NT2/D1 (cell line): ENCODE measurements around the gene ZEB1.
"Not testable (repeated sequence)": the region's sequence is repeated elsewhere in the genome, so short reads cannot be mapped to it uniquely, and the experiment has no call there.

Source experiments
- DNase-seq: peaks from one replicate; pipeline ENCODE4 v3.0.0-alpha.2; 2011; ENCODE audit warnings: low read depth, low spot score
- H3K27me3 ChIP-seq: 2 replicates; pipeline ENCODE4 v1.6.0; 2011; ENCODE audit warnings: mild to moderate bottlenecking; ENCODE audit not compliant: insufficient read length, insufficient read depth
- H3K36me3 ChIP-seq: 2 replicates; pipeline ENCODE4 v1.6.1; 2011; ENCODE audit warnings: mild to moderate bottlenecking, low read length, mixed read lengths; ENCODE audit not compliant: insufficient read depth, insufficient read length
- H3K4me1 ChIP-seq: 2 replicates; pipeline ENCODE4 v1.5.1; 2011; ENCODE audit not compliant: insufficient read depth, insufficient read length
- H3K4me3 ChIP-seq: 2 replicates; pipeline ENCODE4 v1.5.1; 2011; ENCODE audit warnings: low read depth; ENCODE audit not compliant: insufficient read length
- H3K9ac ChIP-seq: 2 replicates; pipeline ENCODE4 v1.6.0; 2011; ENCODE audit warnings: low read depth; ENCODE audit not compliant: insufficient read length
- H3K9me3 ChIP-seq: 2 replicates; pipeline ENCODE4 v1.5.1; 2011; ENCODE audit warnings: mild to moderate bottlenecking, low read length; ENCODE audit not compliant: insufficient read depth
- SUZ12 ChIP-seq: IDR thresholded peaks from 2 replicates; pipeline ENCODE4 v1.6.1; 2011; ENCODE audit not compliant: insufficient read length, insufficient read depth; ENCODE audit errors: extremely low read depth
- YY1 ChIP-seq: IDR thresholded peaks from 2 replicates; pipeline ENCODE4 v1.6.1; 2011; ENCODE audit not compliant: insufficient read length, insufficient read depth
- ZNF274 ChIP-seq: IDR thresholded peaks from 2 replicates; pipeline ENCODE4 v1.6.1; 2011; ENCODE audit warnings: mild to moderate bottlenecking, low read depth, low read length

ZEB1 gene

GRCh38 chr10:31528831-31529230 is 209.8 kb downstream of the ZEB1 start:
- TF ChIP-seq ZNF274 (no peak), YY1 (no peak), SUZ12 (no peak)
- no peaks in the 10 kb centered on the region for H3K27me3 ChIP-seq
- no peak overlapping the region for H3K9ac ChIP-seq
- no peak for DNase-seq
- no peaks in the 10 kb centered on the region for H3K9me3 ChIP-seq
- peaks cover 8% of the 10 kb centered on the region for H3K36me3 ChIP-seq
- H3K4me3 ChIP-seq = no peak overlapping the region
- no peaks in the 10 kb centered on the region for H3K4me1 ChIP-seq

- DNase-seq = no peak
- no peaks in the 10 kb centered on the region for H3K9me3 ChIP-seq
- no peaks in the 10 kb centered on the region for H3K27me3 ChIP-seq
- no peak overlapping the region for H3K4me3 ChIP-seq
- H3K9ac ChIP-seq = no peak overlapping the region
- H3K4me1 ChIP-seq = no peaks in the 10 kb centered on the region
- no peaks in the 10 kb centered on the region for H3K36me3 ChIP-seq
- no peak for TF ChIP-seq YY1
- no peak for TF ChIP-seq SUZ12
- no peak for TF ChIP-seq ZNF274
Observed at GRCh38 chr10:31536302-31536701, 217.3 kb downstream of the ZEB1 start.

GRCh38 chr10:31549896-31550295 is 230.9 kb downstream of the ZEB1 start:
- no peaks in the 10 kb centered on the region for H3K4me1 ChIP-seq
- H3K4me3 ChIP-seq = no peak overlapping the region
- no peak for DNase-seq
- TF ChIP-seq ZNF274 (no peak), YY1 (no peak), SUZ12 (no peak)
- no peaks in the 10 kb centered on the region for H3K27me3 ChIP-seq
- H3K36me3 ChIP-seq = no peaks in the 10 kb centered on the region
- H3K9ac ChIP-seq = no peak overlapping the region
- peaks cover 17% of the 10 kb centered on the region; the same call in 1 of the 2 replicates for H3K9me3 ChIP-seq

GRCh38 chr10:31554556-31554955 is 235.5 kb downstream of the ZEB1 start:
- peaks cover 6% of the 10 kb centered on the region; the same call in 1 of the 2 replicates for H3K9me3 ChIP-seq
- H3K4me3 ChIP-seq = no peak overlapping the region
- no peaks in the 10 kb centered on the region for H3K36me3 ChIP-seq
- H3K4me1 ChIP-seq = no peaks in the 10 kb centered on the region
- no peak overlapping the region for H3K9ac ChIP-seq
- TF ChIP-seq SUZ12 = no peak
- no peak for TF ChIP-seq ZNF274
- no peak for TF ChIP-seq YY1
- no peaks in the 10 kb centered on the region for H3K27me3 ChIP-seq
- DNase-seq = no peak

GRCh38 chr10:31557854-31558253 is 238.8 kb downstream of the ZEB1 start:
- Histone ChIP-seq H3K4me3 (no peak overlapping the region), H3K9me3 (peaks cover 6% of the 10 kb centered on the region; the same call in 1 of the 2 replicates), H3K9ac (no peak overlapping the region), H3K27me3 (no peaks in the 10 kb centered on the region), H3K4me1 (no peaks in the 10 kb centered on the region), H3K36me3 (no peaks in the 10 kb centered on the region)
- DNase-seq = no peak
- no peak for TF ChIP-seq YY1
- TF ChIP-seq ZNF274 = no peak
- no peak for TF ChIP-seq SUZ12

- H3K4me1 ChIP-seq, H3K27me3 ChIP-seq, H3K4me3 ChIP-seq, H3K9ac ChIP-seq, H3K9me3 ChIP-seq, H3K36me3 ChIP-seq, DNase-seq: not testable (repeated sequence)
Observed at GRCh38 chr10:31568252-31568861, 249.3 kb downstream of the ZEB1 start.

- H3K27me3 ChIP-seq = no peaks in the 10 kb centered on the region
- H3K9me3 ChIP-seq = no peaks in the 10 kb centered on the region; the same call in 1 of the 2 replicates
- no peak for DNase-seq
- TF ChIP-seq YY1 (no peak), ZNF274 (no peak), SUZ12 (no peak)
- H3K9ac ChIP-seq = no peak overlapping the region
- no peaks in the 10 kb centered on the region for H3K4me1 ChIP-seq
- no peaks in the 10 kb centered on the region for H3K36me3 ChIP-seq
- H3K4me3 ChIP-seq = no peak overlapping the region
Observed at GRCh38 chr10:31574577-31574976, 255.6 kb downstream of the ZEB1 start.
